ENCODE measurements around the gene DNAH14.

Gene DNAH14

DNA sequence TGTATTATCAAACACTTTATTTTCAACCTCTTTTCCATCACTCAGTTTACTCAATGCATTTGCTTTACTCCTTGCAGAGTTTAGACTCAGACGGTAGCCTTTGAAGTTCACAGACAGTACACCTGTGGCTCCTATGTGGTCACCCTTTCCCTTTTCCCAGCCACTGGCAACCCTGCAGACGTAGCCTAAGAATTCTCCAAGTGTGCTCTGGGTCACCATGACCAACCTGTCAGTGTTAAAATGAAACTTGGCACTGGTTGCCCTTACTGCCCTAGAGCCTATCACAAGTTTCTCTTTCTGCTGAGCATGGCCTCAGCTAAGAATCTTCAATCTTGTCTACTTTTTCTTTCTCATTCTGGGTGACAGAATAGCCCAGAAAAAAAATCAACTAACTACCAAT, 25.5 kb upstream of the DNAH14 start:
- Histone ChIP-seq H3K27ac (no peak overlapping the region), H3K4me3 (no peak overlapping the region)
- TF ChIP-seq, protein P1, sequence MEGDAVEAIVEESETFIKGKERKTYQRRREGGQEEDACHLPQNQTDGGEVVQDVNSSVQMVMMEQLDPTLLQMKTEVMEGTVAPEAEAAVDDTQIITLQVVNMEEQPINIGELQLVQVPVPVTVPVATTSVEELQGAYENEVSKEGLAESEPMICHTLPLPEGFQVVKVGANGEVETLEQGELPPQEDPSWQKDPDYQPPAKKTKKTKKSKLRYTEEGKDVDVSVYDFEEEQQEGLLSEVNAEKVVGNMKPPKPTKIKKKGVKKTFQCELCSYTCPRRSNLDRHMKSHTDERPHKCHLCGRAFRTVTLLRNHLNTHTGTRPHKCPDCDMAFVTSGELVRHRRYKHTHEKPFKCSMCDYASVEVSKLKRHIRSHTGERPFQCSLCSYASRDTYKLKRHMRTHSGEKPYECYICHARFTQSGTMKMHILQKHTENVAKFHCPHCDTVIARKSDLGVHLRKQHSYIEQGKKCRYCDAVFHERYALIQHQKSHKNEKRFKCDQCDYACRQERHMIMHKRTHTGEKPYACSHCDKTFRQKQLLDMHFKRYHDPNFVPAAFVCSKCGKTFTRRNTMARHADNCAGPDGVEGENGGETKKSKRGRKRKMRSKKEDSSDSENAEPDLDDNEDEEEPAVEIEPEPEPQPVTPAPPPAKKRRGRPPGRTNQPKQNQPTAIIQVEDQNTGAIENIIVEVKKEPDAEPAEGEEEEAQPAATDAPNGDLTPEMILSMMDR (IDR thresholded peaks at IDR 0.05), result no peak
- DNase-seq (ENCODE audit: low spot score), result no peak

DNA sequence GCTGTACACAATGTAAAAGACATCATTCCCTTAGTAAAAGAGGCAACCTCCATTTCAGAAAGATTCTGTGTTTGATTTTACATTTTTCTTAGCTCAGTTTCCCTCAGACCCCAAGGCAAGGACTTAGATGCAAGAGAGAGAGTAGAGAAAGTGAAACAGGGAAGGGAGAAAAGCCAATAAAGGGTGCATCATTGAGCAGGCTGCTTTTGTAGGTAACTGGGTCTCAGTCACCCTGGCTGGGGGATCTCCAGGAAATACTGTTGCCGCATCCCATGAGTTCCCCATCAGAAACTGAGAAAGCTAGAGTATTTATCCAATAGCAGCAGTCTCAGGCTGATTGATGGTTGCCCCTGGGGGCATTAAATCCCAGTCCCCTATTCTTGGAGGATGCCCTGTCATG, 23.1 kb upstream of the DNAH14 start:
- Histone ChIP-seq H3K4me3 (no peak overlapping the region), H3K27ac (no peak overlapping the region)
- TF ChIP-seq, protein P1 (IDR thresholded peaks at IDR 0.05), result no peak
- DNase-seq (ENCODE audit: low spot score), result no peak

DNA sequence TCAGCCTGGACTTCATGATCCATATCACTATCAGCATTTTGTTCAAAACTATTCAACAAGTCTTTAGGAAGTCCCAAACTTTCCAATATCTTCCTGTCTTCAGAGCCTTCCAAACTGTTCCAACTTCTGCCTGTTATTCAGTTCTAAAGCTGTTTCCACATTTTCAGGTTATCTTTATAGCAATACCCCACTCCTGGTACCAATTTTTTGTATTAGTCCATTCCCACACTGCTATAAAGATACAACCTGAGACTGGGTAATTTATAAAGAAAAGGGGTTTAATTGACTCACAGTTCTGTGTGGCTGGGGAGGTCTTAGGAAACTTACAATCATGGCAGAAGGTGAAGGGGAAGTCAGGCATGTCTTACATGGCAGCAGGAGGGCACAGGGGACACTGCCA, 18.3 kb upstream of the DNAH14 start:
- TF ChIP-seq, protein P1 (IDR thresholded peaks at IDR 0.05), result no peak
- no peak overlapping the region for H3K27ac ChIP-seq
- no peak overlapping the region for H3K4me3 ChIP-seq
- DNase-seq (ENCODE audit: low spot score), result no peak

DNA sequence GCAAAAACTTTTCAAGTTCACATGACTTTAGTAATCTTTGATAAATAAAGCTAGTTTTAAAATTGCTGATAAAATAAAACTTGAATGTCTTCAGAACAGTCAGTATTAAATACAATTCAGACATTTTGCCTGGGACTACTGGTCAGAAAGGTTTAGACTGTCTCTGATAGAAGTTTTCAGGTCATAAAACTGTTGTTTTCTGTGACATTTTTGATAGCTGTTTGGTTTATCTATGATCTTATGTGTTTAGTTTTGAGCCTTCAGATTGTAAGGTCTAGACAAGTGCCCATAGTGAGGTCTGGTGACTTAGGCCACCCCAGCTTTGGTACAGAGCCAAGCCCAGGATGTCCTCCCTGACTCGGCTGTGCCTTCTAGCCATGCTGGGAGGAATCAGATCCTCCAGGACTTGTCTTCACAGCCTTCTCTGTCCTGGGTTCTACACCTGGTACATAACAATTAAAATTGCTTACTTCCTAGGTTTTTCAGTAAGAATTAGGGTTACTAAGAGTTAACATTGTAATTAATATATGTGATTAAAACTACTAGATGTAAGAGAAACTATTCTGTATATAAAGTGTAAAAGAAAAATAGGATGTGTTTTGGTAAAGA, 15.1 kb upstream of the DNAH14 start:
- no peak overlapping the region for H3K4me3 ChIP-seq
- TF ChIP-seq, protein P1 (IDR thresholded peaks at IDR 0.05), result no peak

DNA sequence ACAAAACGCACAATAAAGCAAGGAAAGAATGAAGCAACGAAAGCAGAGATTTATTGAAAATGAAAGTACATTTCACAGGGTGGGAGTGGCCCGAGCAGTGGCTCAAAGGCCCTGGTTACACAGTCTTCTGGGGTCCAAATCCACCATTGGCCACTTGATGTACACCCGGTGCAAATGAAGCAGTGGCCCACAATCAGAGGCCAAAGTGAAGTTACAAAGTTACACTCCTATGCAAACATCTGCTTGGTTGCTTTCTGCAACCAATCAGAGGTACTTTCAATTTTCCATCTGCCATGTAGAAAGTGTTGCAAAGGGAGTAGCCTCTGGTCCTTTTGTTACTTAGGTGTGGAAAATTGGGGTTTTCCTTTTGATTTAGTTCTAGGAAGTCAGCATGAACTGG, 10.0 kb upstream of the DNAH14 start:
- Histone ChIP-seq H3K27ac (no peak overlapping the region), H3K4me3 (no peak overlapping the region)
- TF ChIP-seq, protein P1 (IDR thresholded peaks at IDR 0.05), result no peak
- no peak for DNase-seq (ENCODE audit: low spot score)

More for the DNA sequence above, 15.1 kb upstream of the DNAH14 start:
- no peak overlapping the region for H3K27ac ChIP-seq
- no peak for DNase-seq (ENCODE audit: low spot score)

DNA sequence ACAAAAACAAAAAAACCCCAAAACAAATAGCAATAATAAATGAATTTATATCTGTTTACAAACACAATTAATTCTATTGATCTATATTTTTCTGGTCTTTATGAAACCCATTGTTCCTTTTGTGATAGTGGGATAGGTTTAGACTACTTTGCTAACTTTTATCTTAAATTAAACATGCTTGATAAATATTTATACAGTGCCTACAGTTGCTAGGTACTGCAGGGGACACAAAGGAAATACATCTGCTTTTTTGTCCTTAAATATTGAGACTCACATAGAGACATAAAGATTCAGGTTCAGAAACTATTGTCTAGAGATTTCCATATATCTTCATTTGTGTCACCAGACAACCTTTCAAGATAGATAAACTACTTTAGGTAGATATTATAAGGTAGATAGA, 8.5 kb upstream of the DNAH14 start:
- H3K4me3 ChIP-seq, result no peak overlapping the region
- H3K27ac ChIP-seq, result no peak overlapping the region
- DNase-seq (ENCODE audit: low spot score), result no peak
- TF ChIP-seq, protein P1 (IDR thresholded peaks at IDR 0.05), result no peak

DNA sequence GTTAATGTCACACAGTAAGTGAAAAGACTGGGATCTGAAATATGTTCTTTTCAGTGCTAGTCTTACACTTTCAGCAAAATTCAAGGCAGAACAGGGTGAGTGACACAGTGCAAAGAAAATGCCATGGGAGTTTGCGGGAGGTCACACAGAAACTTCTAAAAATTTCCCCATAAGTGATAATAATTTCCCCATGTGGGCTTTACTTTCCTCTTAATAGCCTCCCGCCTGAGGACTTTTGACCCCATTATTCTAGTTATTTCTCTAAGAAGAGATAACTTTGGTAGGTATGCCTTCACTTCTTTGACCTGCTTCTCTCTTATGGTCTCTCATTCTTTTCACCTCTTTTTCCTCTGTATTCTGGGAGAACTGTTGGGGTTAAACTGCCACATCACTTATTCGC, 8.1 kb upstream of the DNAH14 start:
- no peak for DNase-seq (ENCODE audit: low spot score)
- TF ChIP-seq, protein P1 (IDR thresholded peaks at IDR 0.05), result no peak
- Histone ChIP-seq H3K4me3 (no peak overlapping the region), H3K27ac (no peak overlapping the region)
